Activated gamma-delta T cell (primary cell): ENCODE measurements around the gene YIF1A.
"Not testable (repeated sequence)": the region's sequence is repeated elsewhere in the genome, so short reads cannot be mapped to it uniquely, and the experiment has no call there.

ENCODE experiments used
- DNase-seq: peaks from one replicate; lab custom pipeline; 2025; lab: John Stamatoyannopoulos, UW

The YIF1A gene

GRCh38 chr11:66311965-66312548 is 23.1 kb upstream of the YIF1A start:
- peak; percentile 95 for DNase-seq

DNA sequence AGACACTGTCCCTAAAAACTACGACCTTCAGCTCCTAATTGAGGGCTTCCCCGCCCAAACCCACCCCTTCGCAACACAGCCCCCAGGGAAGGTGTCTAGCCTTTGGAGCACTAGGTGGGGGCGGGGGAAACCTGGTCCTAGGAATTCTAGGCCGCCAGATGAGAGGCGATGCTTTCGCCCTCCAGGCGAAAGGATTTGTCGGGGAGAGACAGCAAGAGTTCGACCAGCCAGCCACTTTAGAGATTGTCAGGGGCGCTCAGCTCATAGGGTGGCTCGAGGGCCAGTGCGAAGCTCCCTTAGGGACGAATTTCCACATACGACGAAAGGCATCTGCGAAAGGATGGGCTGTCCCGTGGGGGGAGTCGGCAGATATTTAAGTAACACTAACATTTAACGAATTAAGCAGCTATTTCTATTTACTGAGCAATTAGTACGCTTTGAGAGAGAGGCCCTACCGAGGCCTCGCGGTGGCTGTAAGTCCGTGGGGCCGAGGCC is 22.6 kb upstream of the YIF1A start:
- no peak for DNase-seq

GRCh38 chr11:66310803-66311440 is 22.0 kb upstream of the YIF1A start:
- not testable (repeated sequence) for DNase-seq

GRCh38 chr11:66310324-66310723 is 21.4 kb upstream of the YIF1A start:
- DNase-seq: no peak

DNA sequence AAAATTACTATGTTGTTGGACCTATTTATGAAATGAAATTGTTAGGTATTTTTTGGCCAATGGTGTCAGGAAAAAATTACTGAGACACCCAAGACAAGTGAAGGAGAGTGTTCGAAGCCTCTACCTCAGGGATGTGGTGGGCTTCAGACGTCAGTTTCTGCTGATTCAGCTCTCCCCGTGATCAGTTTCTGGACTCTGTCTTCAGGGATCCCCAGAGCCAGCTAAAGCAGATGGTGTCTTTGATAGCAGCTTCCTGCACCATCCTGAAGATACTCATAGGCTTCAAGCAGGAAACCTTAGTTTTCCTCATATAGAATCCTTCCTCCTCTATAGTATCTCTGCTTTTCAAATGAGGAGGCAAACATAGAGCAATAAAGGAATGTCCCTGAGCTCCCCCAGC is 20.5 kb upstream of the YIF1A start:
- no peak for DNase-seq

DNA sequence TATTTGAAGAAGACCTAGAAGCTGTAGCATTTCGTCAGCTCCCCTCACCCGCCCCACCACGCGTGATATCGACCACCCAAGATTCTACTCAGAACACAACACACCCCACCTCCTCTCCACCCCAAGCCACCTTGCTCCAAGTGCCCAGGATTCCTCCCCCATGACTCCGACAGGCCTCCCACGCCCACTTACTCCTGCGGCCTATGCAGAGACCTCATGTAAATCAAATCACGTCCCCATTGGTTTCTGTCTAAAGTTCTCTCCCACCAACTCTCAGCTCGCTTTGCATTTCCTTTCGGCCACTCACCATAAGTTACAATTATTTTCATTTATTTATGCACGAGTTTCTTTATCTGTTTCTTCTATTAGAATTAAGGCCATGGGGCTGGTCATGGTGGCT is 13.7 kb upstream of the YIF1A start:
- no peak for DNase-seq

DNA sequence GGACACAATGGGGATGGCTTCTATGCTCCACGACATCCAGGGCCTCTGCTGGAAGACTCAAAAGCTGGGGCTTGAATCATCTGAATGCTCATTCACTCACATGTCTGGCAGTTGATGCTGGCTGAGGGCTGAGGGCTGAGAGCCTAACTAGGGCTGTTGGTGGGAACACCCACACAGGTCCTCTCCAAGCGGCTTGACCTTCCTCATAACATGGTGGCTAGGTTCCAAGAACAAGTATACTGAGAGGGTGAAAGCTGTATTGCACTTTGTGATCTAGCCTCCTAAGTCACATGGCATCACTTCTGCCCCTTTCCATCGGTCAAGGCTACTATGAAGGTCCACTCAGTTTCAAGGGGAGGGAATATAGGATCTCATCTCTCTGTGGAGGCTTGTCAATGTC is 10.2 kb upstream of the YIF1A start:
- DNase-seq: no peak

- DNase-seq: no peak
Measured at GRCh38 chr11:66297610-66298009, 8.7 kb upstream of the YIF1A start.

DNA sequence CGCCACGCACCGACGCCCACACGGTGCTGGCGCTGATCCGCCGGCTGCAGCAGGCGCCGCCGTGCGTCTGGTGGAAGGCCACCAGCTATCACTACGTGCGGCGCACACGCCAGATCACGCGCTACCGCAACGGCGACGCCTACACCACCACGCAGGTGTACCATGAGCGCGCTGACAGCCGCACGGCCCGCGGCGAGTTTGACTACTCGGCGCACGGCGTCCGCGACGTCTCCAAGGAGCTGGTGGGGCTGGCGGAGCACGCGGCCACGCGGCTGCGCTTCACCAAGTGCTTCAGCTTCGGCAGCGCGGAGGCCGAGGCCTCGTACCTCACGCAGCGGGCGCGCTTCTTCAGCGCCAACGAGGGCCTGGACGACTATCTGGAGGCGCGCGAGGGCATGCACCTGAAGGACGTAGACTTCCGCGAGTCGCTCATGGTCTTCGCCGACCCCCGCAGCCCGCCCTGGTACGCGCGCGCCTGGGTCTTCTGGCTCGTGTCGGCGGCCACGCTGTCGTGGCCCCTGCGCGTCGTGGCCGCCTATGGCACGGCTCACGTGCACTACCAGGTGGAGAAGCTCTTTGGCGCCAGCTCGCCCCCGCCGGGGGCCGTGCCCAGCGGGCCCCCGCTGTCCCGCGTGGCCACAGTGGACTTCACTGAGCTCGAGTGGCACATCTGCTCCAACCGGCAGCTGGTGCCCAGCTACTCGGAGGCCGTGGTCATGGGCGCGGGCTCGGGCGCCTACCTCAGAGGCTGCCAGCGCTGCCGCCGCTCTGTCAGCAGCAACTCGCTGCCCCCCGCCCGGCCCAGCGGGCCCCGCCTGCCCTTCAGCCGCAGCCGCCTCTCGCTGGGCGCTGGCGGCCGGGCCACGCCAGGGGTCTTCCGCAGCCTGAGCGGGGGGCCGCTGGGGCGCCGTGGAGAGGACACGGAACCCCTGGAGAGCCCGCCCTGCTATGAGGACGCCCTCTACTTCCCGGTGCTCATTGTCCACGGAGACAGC is 6.0 kb upstream of the YIF1A start:
- DNase-seq: no peak

DNA sequence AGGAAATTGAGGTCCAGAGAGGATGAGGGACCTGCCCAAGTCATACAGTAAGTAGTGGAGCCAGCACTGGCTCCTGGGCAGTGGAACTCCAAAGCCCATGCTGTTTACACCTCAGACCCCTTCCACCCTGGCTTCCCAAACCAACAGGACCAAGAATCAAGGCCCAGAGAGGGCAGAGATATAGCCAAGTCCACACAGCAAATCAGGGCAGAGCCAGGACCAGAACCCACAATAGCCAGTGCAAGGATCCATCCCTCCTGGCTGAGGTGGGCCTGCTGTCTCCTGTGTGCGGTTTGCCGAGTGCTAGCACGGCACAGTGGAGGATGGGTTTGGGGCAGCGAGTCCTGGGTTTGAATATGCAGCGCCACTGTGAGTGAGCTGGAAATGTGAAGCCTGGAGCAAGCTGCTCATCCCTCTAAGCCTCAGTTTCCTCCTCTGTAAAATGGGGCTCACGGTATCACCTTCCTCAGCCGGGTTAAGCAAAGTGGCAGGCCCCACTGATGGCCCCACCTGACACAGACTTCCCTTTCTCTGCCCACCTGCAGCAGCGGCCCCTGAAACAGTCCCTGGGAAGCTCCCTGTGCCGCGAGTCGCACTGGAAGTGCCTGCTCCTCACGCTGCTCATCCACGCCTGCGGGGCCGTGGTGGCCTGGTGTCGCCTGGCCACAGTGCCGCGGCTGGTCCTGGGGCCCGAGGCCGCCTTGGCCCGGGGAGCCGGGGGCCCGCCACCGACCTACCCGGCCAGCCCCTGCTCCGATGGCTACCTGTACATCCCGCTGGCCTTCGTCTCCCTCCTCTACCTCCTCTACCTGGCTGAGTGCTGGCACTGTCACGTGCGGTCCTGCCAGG is 5.1 kb upstream of the YIF1A start:
- no peak for DNase-seq

DNA sequence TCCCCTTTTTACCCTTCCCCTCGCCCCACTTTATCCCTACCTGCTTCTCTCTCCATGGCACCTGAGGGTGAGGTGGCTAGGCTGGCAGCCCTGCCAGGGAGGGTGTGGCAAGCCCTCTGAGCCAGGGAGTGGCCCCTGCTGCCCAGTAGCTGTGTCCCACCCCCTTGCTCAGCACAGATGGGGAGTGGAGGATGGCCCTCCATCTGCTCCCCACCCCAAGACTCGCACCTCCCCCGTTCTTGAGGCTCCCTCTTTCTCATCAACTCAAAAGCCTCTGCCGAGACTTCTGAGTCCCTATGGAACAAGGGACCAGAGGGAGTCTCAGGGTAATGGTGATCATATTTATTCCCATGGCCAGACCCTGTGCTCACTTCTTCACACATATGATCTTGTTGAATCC is 4.4 kb upstream of the YIF1A start:
- no peak for DNase-seq

DNA sequence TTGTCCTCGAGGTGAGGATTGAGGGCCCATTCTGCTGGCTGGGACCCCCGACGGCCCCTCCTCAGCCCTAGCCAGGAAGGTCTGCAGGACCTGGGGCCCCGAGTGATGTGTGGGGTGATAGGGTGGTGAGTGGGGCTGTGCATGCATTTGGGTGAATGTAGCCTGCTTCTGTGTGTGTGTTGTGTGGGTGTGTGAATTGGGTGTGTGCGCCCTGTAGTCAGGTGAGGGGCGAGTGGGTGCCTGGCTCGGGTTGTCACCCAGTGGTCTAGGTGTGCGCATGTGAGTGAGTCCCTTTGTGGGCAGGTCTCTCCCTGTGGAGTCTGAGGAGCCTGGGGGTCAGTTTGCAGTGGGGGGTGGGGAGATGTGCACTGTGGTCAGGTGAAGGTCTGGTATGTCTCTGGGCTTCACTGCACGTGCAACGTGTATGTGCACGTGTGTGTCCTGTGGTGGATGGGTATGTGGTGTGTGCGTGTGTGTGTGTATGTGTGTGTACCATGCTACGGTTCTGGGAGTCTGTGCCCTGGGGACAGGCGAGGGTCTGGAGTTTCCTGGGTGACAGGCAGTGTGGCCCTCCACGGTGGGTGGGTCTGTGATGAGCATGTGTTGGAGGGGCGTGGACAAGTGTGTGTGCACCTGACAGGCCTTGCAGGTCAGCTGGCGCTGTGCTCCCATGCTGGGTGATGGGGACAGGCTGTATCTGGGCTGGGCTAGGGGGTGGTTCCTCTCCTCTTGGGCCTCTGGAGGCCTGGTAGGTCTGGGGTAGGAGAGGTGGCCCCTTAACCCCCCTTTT is 3.8 kb upstream of the YIF1A start:
- DNase-seq: no peak

- no peak for DNase-seq
Measured at GRCh38 chr11:66291706-66292542, 3.0 kb upstream of the YIF1A start, which contains the start of gene TMEM151A. TSS of gene TMEM151A (plus strand) at chr11:66291894. CDS start at chr11:66292014, 120 bp downstream.

GRCh38 chr11:66291303-66291705 is 2.4 kb upstream of the YIF1A start:
- no peak for DNase-seq

DNA sequence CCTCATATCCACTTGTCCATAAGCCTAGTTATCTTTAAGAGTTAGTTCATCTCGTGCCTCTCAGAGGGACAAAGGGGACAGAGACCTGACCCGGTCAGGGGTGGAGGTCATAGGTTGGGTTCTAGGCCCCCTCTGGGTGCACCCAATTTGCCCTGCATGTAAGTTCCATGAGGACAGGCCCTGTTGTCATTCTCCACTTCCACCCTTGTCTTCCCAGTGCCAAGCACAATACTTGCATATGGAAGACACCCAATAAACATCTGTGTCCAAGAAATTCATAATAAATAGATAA is 1.3 kb upstream of the YIF1A start:
- no peak for DNase-seq

- peak; percentile 49 for DNase-seq
Measured at GRCh38 chr11:66289548-66290329, 796 bp upstream of the YIF1A start.

DNA sequence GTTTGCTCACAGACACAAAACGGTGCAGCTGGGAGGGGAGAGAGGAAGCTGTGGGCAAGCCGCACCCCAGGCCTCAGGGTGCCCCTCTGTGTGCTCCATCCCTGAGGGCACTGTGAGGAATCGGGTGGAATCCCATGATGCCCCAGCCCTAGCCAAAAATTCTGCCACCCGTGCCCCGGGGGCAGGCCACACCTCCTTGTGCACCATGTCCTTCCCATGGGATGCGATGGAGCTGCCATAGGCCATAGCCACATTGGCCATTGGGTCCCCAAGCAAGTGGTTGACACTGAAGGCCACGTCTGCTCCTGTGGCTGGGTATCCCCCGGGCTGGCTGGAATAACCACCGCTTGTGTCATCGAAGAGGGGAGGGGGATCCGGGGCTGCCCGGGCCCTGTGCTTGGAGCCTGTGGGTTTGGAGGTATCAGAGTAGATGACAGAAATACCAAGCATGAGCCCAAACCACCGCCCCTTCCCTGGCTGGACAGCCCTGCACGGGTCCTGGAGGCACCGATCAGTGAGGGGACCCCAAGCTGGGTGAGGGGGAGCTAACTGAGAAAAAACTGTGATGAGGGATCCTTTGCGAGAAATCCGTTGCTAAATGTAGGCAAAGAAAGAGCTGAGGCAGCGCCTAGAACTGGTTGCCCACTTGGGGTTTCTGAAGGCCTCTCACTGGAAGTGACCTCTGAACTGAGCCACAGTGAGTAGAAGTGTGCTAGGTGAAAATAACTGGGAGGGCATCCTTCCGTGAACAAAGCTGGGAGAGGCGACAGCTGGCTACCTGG is 863 bp downstream of the YIF1A start:
- no peak for DNase-seq

- no peak for DNase-seq
Measured at GRCh38 chr11:66287211-66287888, 1.6 kb downstream of the YIF1A start.
